Measurements from ENCODE around the gene GGNBP2. TPM values are rescaled to one million over a fixed set of nuclear protein-coding genes. Genes with fewer than 3 reads are reported as not detected.

The GGNBP2 gene
- total and polyA plus RNA-seq, 2 of the 8 experiments (the other 6 are each of a cell fraction or from before 2014, with no cell fraction given) = 29.2 to 35.8 TPM

- FAIRE-seq (no peak), DNase-seq (ENCODE audit: low read depth in 1 of 2, low spot score in 2 of 2) (no peak)
- ChIA-PET CTCF (ENCODE audit: partially characterized antibody) (interaction anchor here (0.6 to 1.7 kb wide), 8 partner anchors 9 to 98 kb away, joined by 3 to 8 read pairs (median 4); no protein-coding TSS in a partner anchor), POLR2A (ENCODE audit: partially characterized antibody) (interaction anchor here (0.9 kb wide), 1 partner anchor 18 kb away, joined by 4 read pairs; no protein-coding TSS in a partner anchor)
- Histone ChIP-seq H2BK12ac (ENCODE audit: low read depth, low read length) (no peak overlapping the region), H4K20me1 (replicated peaks in 1 of 2; ENCODE audit: control insufficient read depth in 1 of 2, insufficient read depth in 2 of 2, low read length in 2 of 2) (peaks cover 3% of the 10 kb centered on the region in 2 experiments), H3K79me1 (ENCODE audit: low read depth, low read length) (peaks cover 8% of the 10 kb centered on the region), H3K4ac (replicated peaks; ENCODE audit: insufficient read length, low read depth, low read length) (no peak overlapping the region), H2BK5ac (ENCODE audit: low read depth, low read length) (no peak overlapping the region), H3K14ac (ENCODE audit: insufficient read length) (no peak overlapping the region), H3K18ac (ENCODE audit: extremely low read depth, low read length) (no peak overlapping the region), H2AFZ (ENCODE audit: low read length) (no peak overlapping the region), H2BK20ac (ENCODE audit: low read length) (no peak overlapping the region), H3K23me2 (ENCODE audit: low read depth, low read length) (no peaks in the 10 kb centered on the region), H3K27me3 (replicated peaks in 1 of 4; ENCODE audit: control insufficient read depth in 3 of 4, extremely low read depth in 1 of 4, insufficient read depth in 3 of 4, low read length in 3 of 4) (no peaks in the 10 kb centered on the region), H4K91ac (replicated peaks; ENCODE audit: insufficient read length, low read length) (no peak overlapping the region), H3K27ac (ENCODE audit: low read depth, low read length) (no peak overlapping the region), H4K5ac (ENCODE audit: insufficient read length, low read depth, low read length) (no peak overlapping the region), H2BK15ac (ENCODE audit: low read length) (no peak overlapping the region), H3K9me3 (ENCODE audit: insufficient read depth in 2 of 2, low read depth in 1 of 2, low read length in 1 of 2) (no peaks in the 10 kb centered on the region), H2BK120ac (replicated peaks; ENCODE audit: low read depth, low read length) (no peak overlapping the region), H3K4me3 (ENCODE audit: extremely low read depth in 1 of 4, insufficient read depth in 2 of 4, low read depth in 3 of 4, low read length in 4 of 4) (no peak overlapping the region), H3K23ac (ENCODE audit: insufficient read length) (no peak overlapping the region), H3K4me1 (replicated peaks in 1 of 4; ENCODE audit: control insufficient read depth in 3 of 4, insufficient read depth in 4 of 4, low read length in 3 of 4) (peaks cover 0 to 8% (median 6%) of the 10 kb centered on the region in 4 experiments; a peak in 4 of 7 replicates), H3K36me3 (ENCODE audit: control insufficient read depth in 2 of 4, insufficient read depth in 4 of 4, low read length in 3 of 4) (peaks cover 0 to 3% (median 0%) of the 10 kb centered on the region in 4 experiments; a peak in 1 of 8 replicates), H3K9ac (replicated peaks in 1 of 4; ENCODE audit: extremely low read depth in 1 of 4, low read depth in 3 of 4, low read length in 3 of 4) (no peak overlapping the region), H3K79me2 (ENCODE audit: control insufficient read depth in 1 of 2, insufficient read depth in 2 of 2, low read length in 2 of 2) (peaks cover 2 to 19% of the 10 kb centered on the region in 2 experiments; a peak in 2 of 4 replicates), H4K8ac (ENCODE audit: extremely low read depth, insufficient read depth, low read length) (no peak overlapping the region), H3K56ac (replicated peaks; ENCODE audit: insufficient read length, low read depth, low read length) (no peak overlapping the region), H3K4me2 (ENCODE audit: insufficient read depth in 1 of 2, low read depth in 2 of 2, low read length in 2 of 2) (no peak overlapping the region), H2AK5ac (ENCODE audit: low read depth, low read length) (no peak overlapping the region)
- WGBS, 2 experiments (ENCODE audit: extremely low coverage in 1 of 2, insufficient coverage in 1 of 2, insufficient read length in 1 of 2, insufficient replicate concordance in 2 of 2, low coverage in 1 of 2, low lambda C conversion rate in 2 of 2, missing lambda C conversion rate in 1 of 2) = 100% methylated on average over 6 of the region's 7 CpGs; no CpG with 5 or more reads in 1 of the 2 experiments
- TF ChIP-seq CHD2 (IDR thresholded peaks at IDR 0.05; ENCODE audit: low read length) (no peak), JUN (IDR thresholded peaks at IDR 0.05; ENCODE audit: low read depth, low read length) (no peak)
Observed at GRCh38 chr17:36608280-36608679, 63.6 kb downstream of the GGNBP2 start.
